ENCODE results near the gene ABCA7. TPM values are rescaled to one million over a fixed set of nuclear protein-coding genes. Genes with fewer than 3 reads are reported as not detected.

ABCA7 gene
- total and polyA plus RNA-seq, 7 donors: 1.8 to 25.1 (median 9.9) TPM

GRCh38 chr19:1016647-1017114 is 23.2 kb upstream of the ABCA7 start:
- intact Hi-C loops (cut with DNase I): no loop called here
- Histone ChIP-seq H3K4me1 (peaks cover 0 to 63% (median 58%) of the 10 kb centered on the region in 4 donors), H3K27ac (peak overlapping the region; percentile 15 to 66 (median 46)), H3K4me3 (no peak overlapping the region), H3K36me3 (peaks cover 17 to 29% (median 25%) of the 10 kb centered on the region in 4 donors), H3K9me3 (no peaks in the 10 kb centered on the region), H3K27me3 (no peaks in the 10 kb centered on the region)
- TF ChIP-seq POLR2A (IDR thresholded peaks at IDR 0.05) (no peak), POLR2AphosphoS5 (IDR thresholded peaks at IDR 0.05) (peak in 1 of 4 donors; percentile 50), EP300 (IDR thresholded peaks at IDR 0.05) (no peak), CTCF (IDR thresholded peaks at IDR 0.05) (no peak)
- 35 to 57% methylated on average over 12 of the region's 12 CpGs for WGBS, 2 donors
- peak; percentile 75 for DNase-seq

GRCh38 chr19:1017115-1017905 is 22.6 kb upstream of the ABCA7 start:
- H3K4me3 ChIP-seq: no peak overlapping the region
- no peaks in the 10 kb centered on the region for H3K9me3 ChIP-seq
- no peak for DNase-seq
- H3K36me3 ChIP-seq: peaks cover 10 to 23% (median 19%) of the 10 kb centered on the region in 4 donors
- H3K27me3 ChIP-seq: no peaks in the 10 kb centered on the region
- intact Hi-C loops (cut with DNase I): no loop called here
- TF ChIP-seq EP300 (IDR thresholded peaks at IDR 0.05) (no peak), POLR2A (IDR thresholded peaks at IDR 0.05) (no peak), CTCF (IDR thresholded peaks at IDR 0.05) (no peak), POLR2AphosphoS5 (IDR thresholded peaks at IDR 0.05) (no peak)
- peaks cover 0 to 69% (median 64%) of the 10 kb centered on the region in 4 donors for H3K4me1 ChIP-seq
- 32 to 60% methylated on average over 24 of the region's 24 CpGs for WGBS, 2 donors
- peak overlapping the region; percentile 15 to 66 (median 46) for H3K27ac ChIP-seq

- H3K4me1 ChIP-seq: peaks cover 0 to 75% (median 69%) of the 10 kb centered on the region in 4 donors
- TF ChIP-seq POLR2A (IDR thresholded peaks at IDR 0.05) (no peak), POLR2AphosphoS5 (IDR thresholded peaks at IDR 0.05) (no peak), CTCF (IDR thresholded peaks at IDR 0.05) (no peak), EP300 (IDR thresholded peaks at IDR 0.05) (no peak)
- no peak overlapping the region for H3K4me3 ChIP-seq
- intact Hi-C loops (cut with DNase I): no loop called here
- peak overlapping the region; percentile 15 to 66 (median 46) for H3K27ac ChIP-seq
- WGBS, 2 donors: 87 to 89% methylated on average over 9 of the region's 9 CpGs
- H3K27me3 ChIP-seq: no peaks in the 10 kb centered on the region
- H3K36me3 ChIP-seq: peaks cover 8 to 17% (median 13%) of the 10 kb centered on the region in 4 donors
- no peak for DNase-seq
- H3K9me3 ChIP-seq: no peaks in the 10 kb centered on the region
These were observed 22.0 kb upstream of the ABCA7 start for GRCh38 chr19:1017906-1018305.

DNA sequence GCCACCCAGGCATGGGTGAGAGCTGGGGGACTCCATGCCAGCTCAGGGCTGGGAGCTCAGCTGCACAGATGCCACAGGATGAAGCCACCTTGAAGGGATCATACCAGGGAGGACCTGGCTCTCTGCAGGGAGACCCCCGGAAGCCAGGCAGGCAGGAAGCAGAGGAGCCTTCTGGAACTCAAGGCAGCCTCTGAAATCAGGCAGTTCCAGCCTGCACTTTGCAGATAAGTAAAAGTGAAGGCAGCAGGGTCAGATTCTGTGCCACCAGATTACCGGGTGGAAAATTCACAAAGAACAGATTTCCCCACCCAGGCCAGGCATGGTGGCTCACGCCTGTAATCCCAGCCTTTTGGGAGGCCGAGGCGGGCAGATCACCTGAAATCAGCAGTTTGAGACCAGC is 21.5 kb upstream of the ABCA7 start:
- no peaks in the 10 kb centered on the region for H3K9me3 ChIP-seq
- H3K27me3 ChIP-seq: no peaks in the 10 kb centered on the region
- H3K4me1 ChIP-seq: peaks cover 0 to 78% (median 72%) of the 10 kb centered on the region in 4 donors
- peaks cover 4 to 12% (median 9%) of the 10 kb centered on the region in 4 donors for H3K36me3 ChIP-seq
- no peak overlapping the region for H3K4me3 ChIP-seq
- intact Hi-C loops (cut with DNase I): no loop called here
- DNase-seq: no peak
- TF ChIP-seq POLR2AphosphoS5 (IDR thresholded peaks at IDR 0.05): no peak
- TF ChIP-seq EP300 (IDR thresholded peaks at IDR 0.05): no peak
- TF ChIP-seq POLR2A (IDR thresholded peaks at IDR 0.05): no peak
- no peak for TF ChIP-seq CTCF (IDR thresholded peaks at IDR 0.05)
- H3K27ac ChIP-seq: peak overlapping the region in 1 of 4 donors; percentile 95
- WGBS, 2 donors: 74 to 77% methylated on average over 5 of the region's 5 CpGs

Measured in sigmoid colon (tissue), 7 donors.